GM20000 (cell line): ENCODE data around the gene RASA3.
A peak's percentile ranks its signal among the peaks of the same experiment; 100 is the strongest.
"Not testable (repeated sequence)": the region's sequence is repeated elsewhere in the genome, so short reads cannot be mapped to it uniquely, and the experiment has no call there.

Experiments used
- DNase-seq: peaks from one replicate; pipeline ENCODE4 v3.0.0; 2012; ENCODE audit warnings: low spot score
- TF ChIP-seq, protein P1 (sequence below): IDR thresholded peaks from 2 replicates; pipeline ENCODE4 v1.5.1; 2012; ENCODE audit warnings: mild to moderate bottlenecking, control low read depth; ENCODE audit errors: extremely low read depth, missing control alignments

RASA3 gene

DNA sequence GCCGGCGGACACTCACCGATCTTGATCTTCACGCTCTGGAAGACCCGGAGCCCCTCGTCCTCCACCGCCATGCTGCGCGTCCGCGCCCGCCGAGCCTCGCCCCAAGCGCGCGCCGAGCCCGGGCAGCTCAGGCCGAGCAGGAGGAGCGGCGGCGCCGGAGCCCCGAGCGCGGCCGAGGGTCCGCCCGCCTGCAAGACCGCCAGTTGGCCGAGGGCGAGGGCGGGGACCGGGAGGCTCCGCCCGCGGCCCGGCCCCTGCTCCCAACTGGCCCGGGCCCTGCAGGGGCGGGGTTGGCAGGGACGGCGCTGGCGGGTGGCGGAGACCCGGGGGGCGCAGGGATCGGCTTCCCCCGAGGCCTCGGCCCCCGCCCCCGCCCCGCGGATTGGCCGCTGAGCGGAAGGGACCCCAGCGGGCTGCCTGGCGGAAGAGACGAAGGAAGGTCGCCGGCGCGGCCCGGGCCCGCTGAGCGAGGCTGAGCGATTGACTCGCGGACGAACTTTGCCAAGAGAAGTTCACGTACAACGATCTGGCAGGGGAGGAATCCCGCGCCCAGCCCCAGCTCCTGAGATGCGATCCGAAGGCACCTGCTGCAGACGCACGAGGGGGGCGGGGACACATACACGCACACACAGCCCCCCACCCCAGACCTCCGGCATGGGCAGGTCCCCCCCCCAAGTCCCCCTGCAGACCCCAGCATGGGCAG, at the start of gene RASA3:
TSS of gene RASA3 (minus strand) at position 205 of the 703 bp plus-strand sequence. CDS start at position 71, 134 bp downstream.
- TF ChIP-seq, protein P1, sequence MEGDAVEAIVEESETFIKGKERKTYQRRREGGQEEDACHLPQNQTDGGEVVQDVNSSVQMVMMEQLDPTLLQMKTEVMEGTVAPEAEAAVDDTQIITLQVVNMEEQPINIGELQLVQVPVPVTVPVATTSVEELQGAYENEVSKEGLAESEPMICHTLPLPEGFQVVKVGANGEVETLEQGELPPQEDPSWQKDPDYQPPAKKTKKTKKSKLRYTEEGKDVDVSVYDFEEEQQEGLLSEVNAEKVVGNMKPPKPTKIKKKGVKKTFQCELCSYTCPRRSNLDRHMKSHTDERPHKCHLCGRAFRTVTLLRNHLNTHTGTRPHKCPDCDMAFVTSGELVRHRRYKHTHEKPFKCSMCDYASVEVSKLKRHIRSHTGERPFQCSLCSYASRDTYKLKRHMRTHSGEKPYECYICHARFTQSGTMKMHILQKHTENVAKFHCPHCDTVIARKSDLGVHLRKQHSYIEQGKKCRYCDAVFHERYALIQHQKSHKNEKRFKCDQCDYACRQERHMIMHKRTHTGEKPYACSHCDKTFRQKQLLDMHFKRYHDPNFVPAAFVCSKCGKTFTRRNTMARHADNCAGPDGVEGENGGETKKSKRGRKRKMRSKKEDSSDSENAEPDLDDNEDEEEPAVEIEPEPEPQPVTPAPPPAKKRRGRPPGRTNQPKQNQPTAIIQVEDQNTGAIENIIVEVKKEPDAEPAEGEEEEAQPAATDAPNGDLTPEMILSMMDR: no peak
- peak; percentile 98 for DNase-seq

DNA sequence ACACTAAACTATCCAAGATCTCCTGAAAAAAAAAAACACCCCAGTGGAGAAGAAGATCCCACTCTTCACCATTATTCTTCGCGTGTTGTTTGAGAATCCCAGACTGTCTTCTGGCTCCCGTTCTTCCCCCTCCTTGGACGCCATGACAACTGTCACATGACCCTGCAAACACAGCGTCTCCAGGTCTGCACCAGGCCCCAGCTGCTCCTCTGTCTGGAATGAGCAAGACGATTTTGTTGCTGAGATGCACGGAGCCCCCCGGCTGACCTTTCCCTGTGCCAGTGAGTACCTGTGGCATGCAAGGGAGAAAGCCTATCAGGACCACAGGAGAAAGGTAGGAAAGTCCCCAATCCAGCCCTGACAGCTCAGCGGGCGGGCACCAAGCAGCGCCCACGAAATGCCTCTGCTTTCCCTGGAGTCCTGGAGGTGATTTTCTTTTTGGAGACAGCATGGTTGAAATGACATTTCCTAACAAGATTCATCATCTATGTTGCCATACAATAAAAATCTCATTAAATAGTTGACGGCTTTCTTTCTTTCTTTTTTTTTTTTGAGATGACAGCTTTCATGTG, 46.8 kb upstream of the RASA3 start, which contains the start of gene CFAP97D2:
TSS of gene CFAP97D2 (plus strand) at position 171 of the 572 bp plus-strand sequence. CDS start at position 245, 74 bp downstream.
- TF ChIP-seq, protein P1: no peak
- no peak for DNase-seq

GRCh38 chr13:114177245-114178010, 45.0 kb upstream of the RASA3 start:
- TF ChIP-seq, protein P1: no peak
- no peak for DNase-seq

GRCh38 chr13:114176359-114176902, 44.0 kb upstream of the RASA3 start:
- not testable (repeated sequence) for DNase-seq

DNA sequence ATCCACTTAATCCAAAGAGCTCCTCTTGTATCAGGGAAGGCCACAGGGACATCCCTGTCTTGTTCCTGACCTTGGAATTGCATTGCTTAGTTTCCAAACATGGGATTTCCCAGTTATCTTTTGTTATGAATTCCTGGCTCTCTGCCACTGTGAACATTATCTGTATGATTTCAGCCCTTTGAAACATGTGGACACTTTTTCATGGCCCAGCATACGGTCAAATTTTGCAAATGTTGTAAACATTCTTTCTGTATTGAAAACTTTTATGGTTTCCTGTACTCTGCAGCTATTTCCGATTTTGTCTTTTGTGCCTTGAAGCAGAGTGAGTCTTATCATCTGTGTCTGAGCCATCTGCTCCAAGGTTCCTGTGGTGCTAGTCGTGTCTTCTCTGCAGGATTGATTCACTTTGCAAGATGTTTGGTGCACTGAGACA, 42.1 kb upstream of the RASA3 start:
- DNase-seq: no peak
- TF ChIP-seq, protein P1: no peak

- no peak for DNase-seq
- TF ChIP-seq, protein P1: no peak
Measured at GRCh38 chr13:114173745-114174144, 41.3 kb upstream of the RASA3 start.

- TF ChIP-seq, protein P1: no peak
- no peak for DNase-seq
Measured at GRCh38 chr13:114173272-114173671, 40.8 kb upstream of the RASA3 start.
